Embryonic facial prominence (tissue), 1 donor: ENCODE data around the gene ANKDD1A.

ENCODE experiments used
- DNase-seq: peaks from one replicate; pipeline ENCODE4 v3.0.0-alpha.2; 2016; ENCODE audit errors: extremely low spot score

Gene ANKDD1A

GRCh38 chr15:64961013-64961412 is 49.3 kb downstream of the ANKDD1A start:
- DNase-seq = no peak

- no peak for DNase-seq
Observed at GRCh38 chr15:64969401-64969800, 57.7 kb downstream of the ANKDD1A start.

- DNase-seq = no peak
Observed at GRCh38 chr15:64970698-64971097, 59.0 kb downstream of the ANKDD1A start.

- no peak for DNase-seq
Observed at GRCh38 chr15:64975390-64975789, 63.7 kb downstream of the ANKDD1A start.

- no peak for DNase-seq
Observed at GRCh38 chr15:64979252-64979710, 67.6 kb downstream of the ANKDD1A start.

- DNase-seq = no peak
Observed at GRCh38 chr15:64981812-64982431, 70.2 kb downstream of the ANKDD1A start.

- DNase-seq = no peak
Observed at GRCh38 chr15:64982472-64982871, 70.8 kb downstream of the ANKDD1A start.

- no peak for DNase-seq
Observed at GRCh38 chr15:64985366-64986033, 73.8 kb downstream of the ANKDD1A start.

GRCh38 chr15:64987136-64987535 is 75.4 kb downstream of the ANKDD1A start:
- no peak for DNase-seq

- DNase-seq = peak; percentile 89
Observed at GRCh38 chr15:64989416-64990167, 77.9 kb downstream of the ANKDD1A start, which contains the start of gene SPG21. Gene SPG21, minus strand, starts transcription at chr15:64989914. Its CDS starts 6,345 bp downstream, at chr15:64983569.

- DNase-seq = no peak
Observed at GRCh38 chr15:64990168-64990470, 78.4 kb downstream of the ANKDD1A start.

GRCh38 chr15:64991536-64992135 is 79.9 kb downstream of the ANKDD1A start:
- no peak for DNase-seq

- no peak for DNase-seq
Observed at GRCh38 chr15:64993290-64993689, 81.6 kb downstream of the ANKDD1A start.

GRCh38 chr15:64997066-64997465 is 85.4 kb downstream of the ANKDD1A start:
- no peak for DNase-seq

GRCh38 chr15:64997745-64998375 is 86.2 kb downstream of the ANKDD1A start:
- DNase-seq = no peak

GRCh38 chr15:65004993-65005392 is 93.3 kb downstream of the ANKDD1A start:
- DNase-seq = no peak

GRCh38 chr15:65006876-65007275 is 95.2 kb downstream of the ANKDD1A start:
- no peak for DNase-seq
